HG02852 (cell line): Measurements from ENCODE around the gene TSPO2.

Experiments
- ATAC-seq: cut with Tn5 transposase; IDR thresholded peaks from one replicate; pipeline ENCODE4 v1.9.1; 2021; ENCODE audit warnings: mild to moderate bottlenecking, moderate library complexity; ENCODE audit not compliant: unreplicated experiment

TSPO2 gene

DNA sequence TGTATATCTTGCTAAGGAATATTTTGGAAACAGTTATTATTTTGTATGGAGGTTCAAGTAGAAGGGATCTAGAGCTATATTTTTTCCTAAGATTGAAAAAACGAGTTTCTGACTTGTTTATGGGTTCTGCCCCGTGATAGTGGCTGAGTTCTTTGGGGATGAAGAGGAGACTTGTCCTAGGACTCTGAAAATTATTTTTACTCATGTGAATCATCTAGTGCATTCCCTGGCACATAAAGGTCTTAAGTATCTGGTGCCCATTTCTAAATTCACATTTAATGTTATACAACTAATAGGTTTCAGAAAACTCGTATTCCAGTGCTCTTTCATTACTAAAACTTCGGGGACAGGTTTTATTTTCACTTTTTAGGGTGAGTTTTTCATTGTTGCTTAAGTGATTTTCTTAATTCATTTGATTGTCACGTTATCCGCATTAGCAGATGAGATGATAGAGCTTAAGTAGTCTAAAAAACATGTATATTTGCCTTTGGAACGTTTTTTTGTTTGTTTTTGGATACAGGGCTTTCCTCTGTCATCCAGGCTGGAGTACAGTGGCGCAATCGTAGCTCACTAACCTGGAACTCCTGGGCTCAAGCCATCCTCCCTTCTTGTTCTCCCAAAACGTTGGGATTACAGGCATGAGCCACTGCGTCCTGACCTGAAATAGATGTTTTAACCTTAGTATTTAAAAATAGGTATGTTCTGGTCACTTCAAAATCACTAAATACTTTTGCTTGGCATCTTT, 32.6 kb downstream of the TSPO2 start:
- no peak for ATAC-seq

DNA sequence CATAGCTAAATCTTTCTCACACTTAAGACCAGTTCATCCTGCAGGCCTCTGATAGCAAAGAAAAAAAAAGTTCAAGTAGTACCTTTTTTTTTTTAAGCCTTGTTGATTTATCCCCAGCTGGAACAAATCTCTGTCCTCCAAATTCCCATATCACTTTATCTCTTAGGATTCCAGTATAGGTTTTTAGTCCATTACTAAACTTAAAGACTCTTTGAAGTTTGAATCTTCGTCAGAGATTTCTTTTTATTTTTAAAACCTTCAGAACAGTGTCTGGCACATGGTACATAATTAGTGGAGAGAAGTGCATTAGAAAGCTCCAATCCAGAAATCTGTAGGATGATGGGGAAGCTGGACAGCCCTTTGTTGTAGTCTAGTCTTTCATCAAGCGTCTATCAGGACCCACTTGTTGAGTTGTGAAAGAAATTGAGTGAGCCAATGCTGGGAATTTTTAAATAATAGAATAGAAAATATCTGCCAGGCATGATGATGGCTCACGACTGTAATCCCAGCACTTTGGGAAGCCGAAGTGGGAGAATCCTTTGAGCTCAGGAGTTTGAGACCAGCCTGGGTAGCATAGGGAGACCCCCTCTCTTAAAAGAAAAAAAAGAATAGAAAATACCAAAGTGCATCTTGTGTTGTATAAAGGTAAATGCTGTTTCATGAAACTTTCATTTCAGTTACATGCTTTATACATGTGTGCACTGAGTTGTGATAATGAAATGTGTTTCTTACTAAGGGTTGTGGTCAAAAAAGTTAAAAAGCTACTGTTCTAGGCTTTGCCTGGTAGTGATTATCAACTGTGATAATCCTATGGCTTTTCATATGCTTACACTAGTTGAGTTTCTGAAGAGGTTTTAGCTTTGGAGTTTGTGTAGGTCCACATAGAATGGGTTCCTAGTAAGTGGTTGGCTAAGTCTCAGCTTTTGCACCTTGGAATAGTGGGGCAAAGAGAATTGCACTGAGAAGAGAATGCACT, 33.7 kb downstream of the TSPO2 start:
- ATAC-seq, result no peak

DNA sequence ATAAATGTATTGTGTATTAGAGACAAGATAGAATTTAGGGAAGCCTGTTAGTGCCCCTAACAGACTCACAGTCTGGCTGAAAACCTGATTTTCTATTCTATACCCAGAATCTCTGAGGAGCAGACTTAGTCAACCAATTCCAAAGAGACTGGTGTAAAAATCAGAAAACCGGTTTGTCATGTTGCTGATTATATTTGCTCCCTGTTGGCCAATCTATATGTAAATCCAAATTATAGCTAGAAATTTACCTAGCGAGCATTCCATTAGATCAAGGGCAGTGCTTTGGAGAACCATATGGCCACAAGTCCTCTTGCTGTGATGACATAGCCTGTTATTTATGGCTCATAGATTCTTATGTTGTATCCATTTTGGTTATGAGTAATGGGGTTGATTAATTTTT, 35.3 kb downstream of the TSPO2 start:
- ATAC-seq, result no peak

DNA sequence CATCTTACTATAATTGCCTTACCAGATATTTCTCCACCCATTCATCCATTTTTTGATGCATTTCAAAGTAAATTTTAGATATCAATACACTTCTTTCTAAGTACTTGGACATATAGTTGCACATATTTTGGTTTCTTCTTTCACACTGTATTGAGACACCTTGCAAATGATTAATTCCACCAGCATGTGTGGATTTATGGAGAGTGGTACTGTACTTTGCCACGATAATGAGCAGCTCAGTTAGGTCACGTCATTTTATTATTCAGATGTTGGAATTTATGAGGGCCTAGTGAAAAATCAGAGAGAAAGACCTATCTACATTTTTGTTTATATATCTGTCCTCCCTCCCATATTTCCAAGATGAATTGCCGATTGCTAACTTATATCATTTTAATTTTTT, 35.8 kb downstream of the TSPO2 start:
- ATAC-seq, result no peak

DNA sequence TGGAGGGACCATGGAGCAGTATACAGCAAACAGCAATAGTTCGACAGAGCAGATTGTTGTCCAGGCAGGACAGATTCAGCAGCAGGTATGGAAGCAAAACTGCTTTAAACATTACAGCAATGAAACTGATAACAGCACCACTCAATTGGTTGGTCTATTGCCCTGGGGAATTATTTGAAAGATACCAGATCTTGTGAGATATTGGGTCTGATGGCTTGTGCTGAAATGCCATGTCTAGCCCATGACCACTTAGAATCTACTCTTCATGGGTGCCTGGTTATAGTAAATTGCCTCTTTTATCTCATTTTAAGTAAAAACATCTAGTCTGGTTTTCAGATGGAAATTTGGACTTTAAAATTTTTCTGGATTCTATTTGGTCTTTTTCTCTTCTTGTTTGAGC, 36.8 kb downstream of the TSPO2 start:
- ATAC-seq, result no peak

DNA sequence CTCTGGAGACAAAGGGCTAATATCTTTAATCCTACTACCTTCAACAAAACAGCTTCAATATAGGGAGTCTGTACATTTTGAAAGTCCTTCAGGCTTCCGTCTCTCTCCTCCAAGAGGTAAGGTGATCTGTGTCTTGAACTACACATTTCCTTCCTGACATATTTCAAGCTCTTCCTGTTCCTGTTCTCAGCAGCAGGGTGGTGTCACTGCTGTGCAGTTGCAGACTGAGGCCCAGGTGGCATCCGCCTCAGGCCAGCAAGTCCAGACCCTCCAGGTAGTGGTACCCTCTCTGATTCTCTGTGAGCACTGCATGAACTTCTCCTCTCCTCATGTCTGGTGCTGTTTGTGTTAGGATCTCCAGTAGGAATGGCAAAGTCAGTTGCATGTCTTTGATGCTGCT, 38.4 kb downstream of the TSPO2 start:
- ATAC-seq, result no peak

DNA sequence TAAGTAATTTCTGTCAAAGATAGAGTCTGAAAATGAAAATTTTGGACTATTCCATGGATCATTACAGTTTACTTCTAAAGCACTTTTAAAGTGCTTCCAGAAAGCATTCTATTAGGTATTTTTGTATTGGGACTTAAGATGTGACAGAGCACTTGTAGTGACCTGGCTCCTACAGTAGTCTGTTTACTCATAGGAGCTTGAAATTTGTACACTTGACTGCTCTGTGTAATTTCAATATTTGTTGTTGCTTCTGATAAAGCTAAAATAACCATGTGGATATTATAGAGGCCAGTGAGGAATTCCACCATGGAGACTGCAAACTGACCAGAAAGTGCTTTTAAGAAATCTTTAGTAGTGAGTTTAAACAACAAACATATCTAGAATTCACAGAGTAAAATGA, 40.8 kb downstream of the TSPO2 start:
- no peak for ATAC-seq

DNA sequence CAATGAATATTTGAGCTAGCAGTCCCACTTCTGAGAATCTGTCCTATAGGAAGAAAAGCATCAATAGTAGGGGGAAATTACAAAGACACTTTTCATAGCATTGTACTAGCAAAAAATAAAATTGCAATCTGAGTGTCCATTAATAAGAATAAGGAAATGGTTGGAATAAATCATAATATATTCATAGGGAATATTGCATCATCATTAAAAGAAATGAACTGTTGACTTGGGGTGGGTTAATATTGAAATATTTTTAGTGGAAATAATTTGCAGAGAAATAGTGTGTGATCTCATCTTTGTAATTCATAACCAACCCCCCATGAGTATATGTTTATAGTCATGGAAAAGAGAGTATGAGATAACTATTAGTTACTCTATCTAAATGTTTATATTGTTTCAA, 42.9 kb downstream of the TSPO2 start:
- ATAC-seq, result no peak

DNA sequence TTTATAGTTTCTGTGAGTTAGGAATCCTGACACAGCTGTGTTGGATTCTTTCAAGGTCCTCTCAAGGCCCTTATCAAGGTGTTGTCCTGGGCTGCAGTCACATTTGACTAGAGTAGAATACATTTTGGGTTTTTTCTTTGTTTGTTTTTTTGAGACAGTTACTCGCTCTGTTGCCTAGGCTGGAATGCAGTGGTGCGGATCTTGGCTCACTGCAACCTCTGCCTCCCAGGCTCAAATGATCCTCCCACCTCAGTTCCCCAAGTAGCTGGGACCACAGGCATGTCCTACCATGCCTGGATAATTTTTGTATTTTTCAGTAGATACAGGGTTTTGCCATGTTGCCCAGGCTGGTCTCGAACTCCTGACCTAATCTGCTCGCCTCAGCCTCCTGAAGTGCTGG, 46.2 kb downstream of the TSPO2 start:
- ATAC-seq, result no peak

DNA sequence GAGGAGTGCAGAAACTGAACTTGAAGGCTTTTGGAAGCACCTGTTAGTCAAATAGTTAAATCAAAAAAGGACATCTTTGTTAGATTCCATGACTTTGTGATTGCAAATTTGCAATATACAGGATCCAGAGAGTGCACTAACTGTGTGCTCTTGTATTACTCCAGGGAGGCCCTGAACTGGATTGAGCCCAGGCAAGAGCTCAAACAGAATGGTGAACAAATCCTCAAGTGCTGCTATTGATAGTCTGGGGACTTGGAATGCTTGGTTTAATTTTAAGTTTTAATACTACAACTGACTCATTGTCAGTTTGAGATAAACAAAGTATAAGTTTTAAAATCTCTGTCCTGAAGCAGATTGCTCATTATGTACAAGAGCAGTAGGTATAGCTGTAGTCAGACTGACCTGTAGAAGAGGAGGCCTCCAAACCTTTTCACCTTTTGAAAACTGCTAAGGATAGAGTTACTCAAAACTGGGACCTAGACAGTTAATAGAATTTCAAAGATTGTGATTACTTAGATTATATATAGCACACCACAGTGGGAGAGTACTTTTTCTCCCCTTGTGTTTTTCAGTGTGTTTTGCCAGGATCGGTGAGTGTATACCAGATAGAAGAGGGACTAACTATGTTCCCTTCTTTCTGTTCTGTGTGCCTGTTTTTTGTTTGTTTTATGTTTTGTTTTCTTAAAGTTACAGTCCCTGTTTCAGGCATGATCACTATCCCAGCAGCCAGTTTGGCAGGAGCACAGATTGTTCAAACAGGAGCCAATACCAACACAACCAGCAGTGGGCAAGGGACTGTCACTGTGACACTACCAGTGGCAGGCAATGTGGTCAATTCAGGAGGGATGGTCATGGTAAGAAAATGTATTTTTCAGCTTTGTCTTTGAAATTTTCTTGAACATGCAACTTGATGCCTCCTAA, 48.8 kb downstream of the TSPO2 start:
- ATAC-seq, result no peak

DNA sequence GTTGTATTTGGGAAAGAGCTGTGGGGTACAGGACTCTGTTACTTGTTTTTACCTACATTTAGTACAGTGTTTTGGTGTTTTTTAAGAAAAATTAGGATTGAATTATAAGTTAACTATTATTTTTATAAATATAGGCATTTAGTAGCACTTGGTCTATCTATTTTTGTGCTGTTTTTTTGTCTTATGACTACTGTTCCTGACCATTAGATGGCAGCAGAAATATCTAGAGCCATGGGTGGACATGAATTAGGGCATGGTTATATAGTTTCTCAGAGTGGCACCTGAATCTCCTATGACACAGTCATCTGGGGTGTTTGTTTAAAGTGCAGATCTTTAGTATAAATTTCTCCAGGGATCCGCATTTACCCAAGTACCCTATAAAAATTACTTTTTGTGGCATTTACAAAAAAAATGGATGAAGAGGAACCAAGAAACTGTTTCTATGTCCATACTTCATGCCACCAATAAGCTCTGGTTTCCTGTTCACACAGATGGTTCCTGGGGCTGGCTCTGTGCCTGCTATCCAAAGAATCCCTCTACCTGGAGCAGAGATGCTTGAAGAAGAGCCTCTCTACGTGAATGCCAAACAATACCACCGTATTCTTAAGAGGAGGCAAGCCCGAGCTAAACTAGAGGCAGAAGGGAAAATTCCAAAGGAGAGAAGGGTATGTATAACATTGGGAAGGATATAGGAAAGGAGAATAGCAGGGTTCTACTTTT, 50.3 kb downstream of the TSPO2 start:
- ATAC-seq, result no peak

DNA sequence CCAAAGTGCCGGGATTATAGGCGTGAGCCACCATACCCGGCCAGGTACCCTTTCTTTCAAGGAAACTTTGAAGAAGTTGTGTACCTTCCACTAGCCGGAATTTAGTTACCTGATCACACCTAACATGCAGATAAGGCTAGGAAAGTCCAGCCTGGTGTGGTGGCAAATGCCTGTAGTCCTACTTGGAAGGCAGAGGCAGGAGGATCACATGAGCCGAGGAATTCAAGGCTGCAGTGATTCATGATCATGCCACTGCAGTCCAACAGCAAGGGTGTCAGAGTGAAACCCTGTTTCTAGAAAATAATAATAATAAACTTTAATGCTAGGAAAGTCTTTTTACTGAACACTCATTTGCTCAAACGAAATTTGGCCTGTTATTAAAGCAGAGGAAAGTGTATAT, 51.5 kb downstream of the TSPO2 start:
- ATAC-seq, result no peak
